K562 (cell line): ENCODE results near the gene MCU. TPM values are rescaled to one million over a fixed set of nuclear protein-coding genes. Genes with fewer than 3 reads are reported as not detected.

ENCODE experiments used
- CBX3 ChIP-seq, 2 experiments: IDR thresholded peaks; 1 replicate in 1 of 2; 2 replicates in 1 of 2; pipeline ENCODE4 v1.6.1; 2012; ENCODE audit warnings: inconsistent platforms in 2 of 2, low read length in 2 of 2, borderline replicate concordance in 1 of 2, control low read depth in 1 of 2
- CREB1 ChIP-seq, 2 experiments: sonication (generic) in 1 of 2; formaldehyde crosslinking in 1 of 2; IDR thresholded peaks; 2 replicates each; pipeline versions ENCODE4 v1.6.1 to v1.8.0; 2012 to 2022; ENCODE audit warnings: inconsistent platforms in 1 of 2, mild to moderate bottlenecking in 1 of 2, missing genetic modification reagents in 1 of 2, moderate library complexity in 1 of 2
- CTBP1 ChIP-seq: fragments of 450-650 bp; IDR thresholded peaks from 2 replicates; pipeline ENCODE4 v1.6.1; 2016; ENCODE audit warnings: borderline replicate concordance
- FUS ChIP-seq: fragments of 200-400 bp; formaldehyde crosslinking; optimal IDR thresholded peaks from 2 replicates; pipeline ENCODE3; 2017; ENCODE audit warnings: low read depth, low read length
- HSF4 ChIP-seq: fragments of 250-450 bp; sonication (Bioruptor Pico); IDR thresholded peaks from 2 replicates; pipeline ENCODE4 v2.1.2; 2022; ENCODE audit warnings: mild to moderate bottlenecking, moderate library complexity, borderline replicate concordance
- IFI16 ChIP-seq: fragments of 250-450 bp; sonication (Bioruptor Pico); IDR thresholded peaks from 2 replicates; pipeline ENCODE4 v2.1.2; 2022; ENCODE audit warnings: mild to moderate bottlenecking, inconsistent platforms
- KDM5B ChIP-seq: fragments of 200-600 bp; sonication (generic); IDR thresholded peaks from 2 replicates; pipeline ENCODE4 v1.6.1; 2012; ENCODE audit warnings: low read depth, mild to moderate bottlenecking, moderate library complexity, low read length, control low read depth, inconsistent platforms; ENCODE audit not compliant: insufficient replicate concordance
- LEF1 ChIP-seq: fragments of 450-650 bp; IDR thresholded peaks from 2 replicates; pipeline ENCODE4 v1.6.1; 2016; ENCODE audit warnings: mild to moderate bottlenecking
- MTA3 ChIP-seq: fragments of 450-650 bp; formaldehyde crosslinking; IDR thresholded peaks from 2 replicates; pipeline ENCODE4 v1.6.1; 2017; ENCODE audit warnings: mild to moderate bottlenecking, borderline replicate concordance
- NCOA6 ChIP-seq: fragments of 450-650 bp; IDR thresholded peaks from 2 replicates; pipeline ENCODE4 v1.6.1; 2017; ENCODE audit warnings: mild to moderate bottlenecking
- RBM17 ChIP-seq: fragments of 200-400 bp; formaldehyde crosslinking; IDR thresholded peaks from 2 replicates; pipeline ENCODE4 v1.6.1; 2017; ENCODE audit warnings: low read depth, mild to moderate bottlenecking, low read length, borderline replicate concordance
- SIX5 ChIP-seq, 2 experiments: IDR thresholded peaks; 2 replicates each; pipeline ENCODE4 v1.6.1; 2011; ENCODE audit warnings: low read length in 2 of 2, borderline replicate concordance in 1 of 2, low read depth in 1 of 2, mild to moderate bottlenecking in 1 of 2, moderate library complexity in 1 of 2; ENCODE audit not compliant: insufficient read depth in 1 of 2
- SLC30A9 ChIP-seq: fragments of 250-450 bp; sonication (Bioruptor Pico); IDR thresholded peaks from 2 replicates; pipeline ENCODE4 v1.8.0; 2022; ENCODE audit warnings: mild to moderate bottlenecking, moderate library complexity
- SMAD2 ChIP-seq: fragments of 150-350 bp; IDR thresholded peaks from 2 replicates; pipeline ENCODE4 v1.6.1; 2014; ENCODE audit warnings: low read depth, mild to moderate bottlenecking, low read length
- SMARCE1 ChIP-seq: fragments of 450-650 bp; IDR thresholded peaks from 2 replicates; pipeline ENCODE4 v1.7.1; 2016; ENCODE audit warnings: mild to moderate bottlenecking
- XRCC4 ChIP-seq: IDR thresholded peaks from one replicate; pipeline ENCODE4 v1.6.1; 2011; ENCODE audit not compliant: insufficient read depth, insufficient read length; ENCODE audit errors: extremely low read depth
- XRCC5 ChIP-seq: fragments of 200-400 bp; formaldehyde crosslinking; IDR thresholded peaks from 2 replicates; pipeline ENCODE4 v1.6.1; 2017; ENCODE audit warnings: low read depth, mild to moderate bottlenecking, low read length
- ZNF184 ChIP-seq: sonication (generic); formaldehyde crosslinking; IDR thresholded peaks from 2 replicates; pipeline ENCODE4 v1.5.0; 2020; ENCODE audit warnings: missing genetic modification reagents
- polyA plus RNA-seq, 8 experiments: library from polyadenylated mRNA; depleted of rRNA in 4 of 8; stranded (reverse) in 5 of 8; unstranded in 3 of 8; fragments of >200 nt; fragmentation: Nextera tagmentation in 2 of 8; fragmentation: Illumina TruSeq in 1 of 8; extraction: Ambion mirVana in 2 of 8; extraction: Trizol in 1 of 8; gene quantifications; 2 replicates each; pipeline versions ENCODE4 v1.2.1 to v1.2.3, GENCODE V29; 2011 to 2014; ENCODE audit warnings: inconsistent platforms in 1 of 8, missing spikeins in 1 of 8
- total RNA-seq, 7 experiments: library from RNA; depleted of rRNA in 6 of 7; stranded (reverse); fragments of >200 nt in 6 of 7; fragmentation: Illumina TruSeq in 2 of 7; extraction: Trizol in 2 of 7; gene quantifications; 2 replicates each; pipeline versions ENCODE4 v1.2.1 to v1.2.3, GENCODE V29; 2011 to 2021; ENCODE audit warnings: low replicate concordance in 1 of 7
- TF ChIP-seq, protein P1 (sequence below): fragments of 450-650 bp; formaldehyde crosslinking; IDR thresholded peaks from 2 replicates; pipeline ENCODE4 v1.4.0; 2020; ENCODE audit warnings: mild to moderate bottlenecking, moderate library complexity
- TF ChIP-seq, protein P2 (sequence below): fragments of 200-800 bp; sonication (Bioruptor generic); IDR thresholded peaks from 2 replicates; pipeline ENCODE4 v1.6.1; 2017; ENCODE audit warnings: missing genetic modification characterization, missing compliant biosample characterization
- TF ChIP-seq, protein P3 (sequence below): fragments of 450-650 bp; IDR thresholded peaks from 2 replicates; pipeline ENCODE4 v1.6.1; 2017; ENCODE audit warnings: antibody characterized with exemption
- TF ChIP-seq, protein P4 (sequence below): fragments of 450-650 bp; IDR thresholded peaks from 2 replicates; pipeline ENCODE4 v1.6.1; 2016; ENCODE audit warnings: low read depth, mild to moderate bottlenecking, moderate library complexity
- TF ChIP-seq, protein P5 (sequence below): fragments of 250-450 bp; sonication (Bioruptor Pico); IDR thresholded peaks from 2 replicates; pipeline ENCODE4 v1.5.0; 2021

The MCU gene
- total and polyA plus RNA-seq, 9 of the 15 experiments (the other 6 are each of a cell fraction or from before 2014, with no cell fraction given), result 8.2 to 88.8 (median 21.3) TPM

DNA sequence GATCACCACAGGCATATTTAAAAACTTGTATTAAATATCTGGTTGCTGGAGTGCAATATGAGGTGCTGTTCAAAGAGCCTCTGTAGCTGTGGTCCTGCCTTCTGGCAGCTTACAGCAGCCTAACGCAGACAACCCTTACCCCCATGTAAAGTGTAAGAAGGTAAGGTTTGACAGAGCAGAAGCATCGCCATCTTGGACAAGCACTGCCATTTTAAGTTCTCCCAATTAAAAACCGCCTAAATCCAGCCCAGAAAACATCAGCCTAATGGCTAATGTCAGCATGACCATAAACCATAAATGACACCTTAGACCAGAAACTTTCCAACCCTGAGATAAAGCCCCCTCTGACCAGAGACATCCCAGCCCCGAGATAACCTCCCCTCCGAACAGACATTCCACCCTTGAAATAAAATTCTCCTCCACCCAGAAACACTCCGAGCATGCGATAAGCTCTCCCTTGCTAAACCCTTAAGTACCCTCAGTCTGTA, 196.3 kb downstream of the MCU start (continued):
- TF ChIP-seq, protein P1, sequence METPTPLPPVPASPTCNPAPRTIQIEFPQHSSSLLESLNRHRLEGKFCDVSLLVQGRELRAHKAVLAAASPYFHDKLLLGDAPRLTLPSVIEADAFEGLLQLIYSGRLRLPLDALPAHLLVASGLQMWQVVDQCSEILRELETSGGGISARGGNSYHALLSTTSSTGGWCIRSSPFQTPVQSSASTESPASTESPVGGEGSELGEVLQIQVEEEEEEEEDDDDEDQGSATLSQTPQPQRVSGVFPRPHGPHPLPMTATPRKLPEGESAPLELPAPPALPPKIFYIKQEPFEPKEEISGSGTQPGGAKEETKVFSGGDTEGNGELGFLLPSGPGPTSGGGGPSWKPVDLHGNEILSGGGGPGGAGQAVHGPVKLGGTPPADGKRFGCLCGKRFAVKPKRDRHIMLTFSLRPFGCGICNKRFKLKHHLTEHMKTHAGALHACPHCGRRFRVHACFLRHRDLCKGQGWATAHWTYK (CRISPR knock-in tag), result peak; percentile 71; the same call in 1 of the 2 replicates
- TF ChIP-seq XRCC4 (no peak), FUS (no peak), NCOA6 (no peak), MTA3 (no peak), CBX3 (IDR thresholded peaks at IDR 0.05; ENCODE audit: borderline replicate concordance in 1 of 2, low read length in 2 of 2) (no peak), SMARCE1 (peak; percentile 36; the same call in 1 of the 2 replicates), KDM5B (no peak), SLC30A9 (CRISPR knock-in tag) (no peak), HSF4 (CRISPR knock-in tag) (peak; percentile 87), CREB1 (IDR thresholded peaks at IDR 0.05) (no peak), CREB1 (CRISPR knock-in tag; IDR thresholded peaks at IDR 0.05) (no peak), CTBP1 (no peak), RBM17 (no peak), SMAD2 (no peak), ZNF184 (CRISPR knock-in tag) (no peak), SIX5 (IDR thresholded peaks at IDR 0.05; ENCODE audit: borderline replicate concordance in 1 of 2, insufficient read depth in 1 of 2, low read depth in 1 of 2, low read length in 2 of 2) (no peak), IFI16 (CRISPR knock-in tag) (peak; percentile 91), XRCC5 (no peak), LEF1 (peak; percentile 38)
- TF ChIP-seq, protein P2, sequence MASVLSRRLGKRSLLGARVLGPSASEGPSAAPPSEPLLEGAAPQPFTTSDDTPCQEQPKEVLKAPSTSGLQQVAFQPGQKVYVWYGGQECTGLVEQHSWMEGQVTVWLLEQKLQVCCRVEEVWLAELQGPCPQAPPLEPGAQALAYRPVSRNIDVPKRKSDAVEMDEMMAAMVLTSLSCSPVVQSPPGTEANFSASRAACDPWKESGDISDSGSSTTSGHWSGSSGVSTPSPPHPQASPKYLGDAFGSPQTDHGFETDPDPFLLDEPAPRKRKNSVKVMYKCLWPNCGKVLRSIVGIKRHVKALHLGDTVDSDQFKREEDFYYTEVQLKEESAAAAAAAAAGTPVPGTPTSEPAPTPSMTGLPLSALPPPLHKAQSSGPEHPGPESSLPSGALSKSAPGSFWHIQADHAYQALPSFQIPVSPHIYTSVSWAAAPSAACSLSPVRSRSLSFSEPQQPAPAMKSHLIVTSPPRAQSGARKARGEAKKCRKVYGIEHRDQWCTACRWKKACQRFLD (CRISPR knock-in tag), result peak; percentile 94
- TF ChIP-seq, protein P3, sequence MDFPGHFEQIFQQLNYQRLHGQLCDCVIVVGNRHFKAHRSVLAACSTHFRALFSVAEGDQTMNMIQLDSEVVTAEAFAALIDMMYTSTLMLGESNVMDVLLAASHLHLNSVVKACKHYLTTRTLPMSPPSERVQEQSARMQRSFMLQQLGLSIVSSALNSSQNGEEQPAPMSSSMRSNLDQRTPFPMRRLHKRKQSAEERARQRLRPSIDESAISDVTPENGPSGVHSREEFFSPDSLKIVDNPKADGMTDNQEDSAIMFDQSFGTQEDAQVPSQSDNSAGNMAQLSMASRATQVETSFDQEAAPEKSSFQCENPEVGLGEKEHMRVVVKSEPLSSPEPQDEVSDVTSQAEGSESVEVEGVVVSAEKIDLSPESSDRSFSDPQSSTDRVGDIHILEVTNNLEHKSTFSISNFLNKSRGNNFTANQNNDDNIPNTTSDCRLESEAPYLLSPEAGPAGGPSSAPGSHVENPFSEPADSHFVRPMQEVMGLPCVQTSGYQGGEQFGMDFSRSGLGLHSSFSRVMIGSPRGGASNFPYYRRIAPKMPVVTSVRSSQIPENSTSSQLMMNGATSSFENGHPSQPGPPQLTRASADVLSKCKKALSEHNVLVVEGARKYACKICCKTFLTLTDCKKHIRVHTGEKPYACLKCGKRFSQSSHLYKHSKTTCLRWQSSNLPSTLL, result no peak
- TF ChIP-seq, protein P4, sequence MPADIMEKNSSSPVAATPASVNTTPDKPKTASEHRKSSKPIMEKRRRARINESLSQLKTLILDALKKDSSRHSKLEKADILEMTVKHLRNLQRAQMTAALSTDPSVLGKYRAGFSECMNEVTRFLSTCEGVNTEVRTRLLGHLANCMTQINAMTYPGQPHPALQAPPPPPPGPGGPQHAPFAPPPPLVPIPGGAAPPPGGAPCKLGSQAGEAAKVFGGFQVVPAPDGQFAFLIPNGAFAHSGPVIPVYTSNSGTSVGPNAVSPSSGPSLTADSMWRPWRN, result no peak
- TF ChIP-seq, protein P5, sequence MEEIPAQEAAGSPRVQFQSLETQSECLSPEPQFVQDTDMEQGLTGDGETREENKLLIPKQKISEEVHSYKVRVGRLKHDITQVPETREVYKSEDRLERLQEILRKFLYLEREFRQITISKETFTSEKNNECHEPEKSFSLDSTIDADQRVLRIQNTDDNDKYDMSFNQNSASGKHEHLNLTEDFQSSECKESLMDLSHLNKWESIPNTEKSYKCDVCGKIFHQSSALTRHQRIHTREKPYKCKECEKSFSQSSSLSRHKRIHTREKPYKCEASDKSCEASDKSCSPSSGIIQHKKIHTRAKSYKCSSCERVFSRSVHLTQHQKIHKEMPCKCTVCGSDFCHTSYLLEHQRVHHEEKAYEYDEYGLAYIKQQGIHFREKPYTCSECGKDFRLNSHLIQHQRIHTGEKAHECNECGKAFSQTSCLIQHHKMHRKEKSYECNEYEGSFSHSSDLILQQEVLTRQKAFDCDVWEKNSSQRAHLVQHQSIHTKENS (CRISPR knock-in tag), result no peak
